GM12878 (cell line): ENCODE measurements around the gene ABHD17A. TPM values are rescaled to one million over a fixed set of nuclear protein-coding genes. Genes with fewer than 3 reads are reported as not detected.

ENCODE experiments used
- ATAC-seq: fragments of 200-7000 bp; cut with Tn5 transposase; 3 replicates; pipeline ENCODE4 v1.9.1; 2020; ENCODE audit warnings: mild to moderate bottlenecking, moderate library complexity
- BruUV-seq: library from RNA; stranded (reverse); fragments of 400-500 nt; replicated peaks from 2 replicates; lab custom pipeline; 2021; lab: Mats Ljungman, UMichigan
- CTCF ChIA-PET: fragments of 300-600 bp; sonication (Branson Sonifier 250); formaldehyde crosslinking; extraction: SDS; loops from one replicate; lab custom pipeline; 2021; ENCODE audit warnings: inconsistent platforms; lab: Yijun Ruan, JAX
- POLR2A ChIA-PET: fragments of 350-600 bp; formaldehyde crosslinking; extraction: SDS; loops from one replicate; lab custom pipeline; 2021; ENCODE audit warnings: inconsistent platforms; lab: Charles Lee
- RAD21 ChIA-PET: fragments of 300-600 bp; sonication (Branson Sonifier 250); formaldehyde crosslinking; loops from one replicate; lab custom pipeline; 2023; ENCODE audit warnings: antibody characterized with exemption; ENCODE audit not compliant: unreplicated experiment; lab: Charles Lee
- SMC1A ChIA-PET: fragments of 300-600 bp; sonication (Branson Sonifier 250); formaldehyde crosslinking; loops from one replicate; lab custom pipeline; 2023; ENCODE audit not compliant: unreplicated experiment, uncharacterized antibody; lab: Charles Lee
- DNase-seq: peaks from one replicate; pipeline ENCODE4 v3.0.0-alpha.2; 2011; ENCODE audit warnings: low read depth, low spot score
- FAIRE-seq: peaks from 3 replicates; lab custom pipeline; 2011; peaks lifted over from hg19 to GRCh38; lab: Jason Lieb, UNC
- H2AFZ ChIP-seq: 2 replicates; pipeline ENCODE4 v1.6.0; 2011; ENCODE audit warnings: low read depth, low read length, control low read depth; ENCODE audit not compliant: control insufficient read depth
- H3K27ac ChIP-seq: 2 replicates; pipeline ENCODE4 v1.5.1; 2011; ENCODE audit warnings: control low read depth; ENCODE audit not compliant: control insufficient read depth, insufficient read depth
- H3K27me3 ChIP-seq, 2 experiments: replicated peaks in 1 of 2; 2 replicates each; pipeline versions ENCODE4 v1.6.0 to v1.6.1; 2011; ENCODE audit warnings: low read length in 1 of 2; ENCODE audit not compliant: control insufficient read depth in 2 of 2, insufficient read depth in 2 of 2
- H3K36me3 ChIP-seq, 2 experiments: 2 replicates each; pipeline ENCODE4 v1.5.1; 2011; ENCODE audit warnings: low read length in 1 of 2; ENCODE audit not compliant: control insufficient read depth in 2 of 2, insufficient read depth in 2 of 2
- H3K4me1 ChIP-seq: 2 replicates; pipeline ENCODE4 v1.6.1; 2011; ENCODE audit warnings: mild to moderate bottlenecking, low read length, moderate library complexity, mixed read lengths; ENCODE audit not compliant: control insufficient read depth, insufficient read depth
- H3K4me2 ChIP-seq: 2 replicates; pipeline ENCODE4 v1.6.0; 2011; ENCODE audit warnings: control low read depth; ENCODE audit not compliant: control insufficient read depth, insufficient read depth
- H3K4me3 ChIP-seq: fragments of 200-600 bp; sonication (generic); 2 replicates; pipeline ENCODE4 v1.5.1; 2016
- H3K79me2 ChIP-seq: 2 replicates; pipeline ENCODE4 v1.6.0; 2011; ENCODE audit warnings: low read length; ENCODE audit not compliant: control insufficient read depth, insufficient read depth
- H3K9ac ChIP-seq: 2 replicates; pipeline ENCODE4 v1.8.0; 2011; ENCODE audit warnings: low read length, control low read depth, mixed read lengths; ENCODE audit not compliant: control insufficient read depth, insufficient read depth
- H3K9me3 ChIP-seq: replicated peaks from 3 replicates; pipeline ENCODE4 v1.5.1; 2011; ENCODE audit warnings: mild to moderate bottlenecking, low read length; ENCODE audit not compliant: control insufficient read depth, insufficient read depth
- H4K20me1 ChIP-seq: 2 replicates; pipeline ENCODE4 v1.6.0; 2011; ENCODE audit not compliant: control insufficient read depth, insufficient read depth
- CBX3 ChIP-seq: fragments of 200-600 bp; sonication (generic); IDR thresholded peaks from 2 replicates; pipeline ENCODE4 v1.6.1; 2016; ENCODE audit warnings: low read depth, borderline replicate concordance
- CHD1 ChIP-seq: IDR thresholded peaks from 2 replicates; pipeline ENCODE4 v1.6.1; 2012; ENCODE audit warnings: low read depth, low read length, improper control_type of control experiment
- CHD2 ChIP-seq: IDR thresholded peaks from 2 replicates; pipeline ENCODE4 v1.6.1; 2011; ENCODE audit warnings: low read depth, low read length, improper control_type of control experiment, borderline replicate concordance
- EGR1 ChIP-seq, 2 experiments: IDR thresholded peaks; 1 replicate in 1 of 2; 2 replicates in 1 of 2; pipeline ENCODE4 v1.6.1; 2011 to 2012; ENCODE audit warnings: low read depth in 2 of 2, low read length in 2 of 2, borderline replicate concordance in 1 of 2, mild to moderate bottlenecking in 1 of 2, moderate library complexity in 1 of 2
- HCFC1 ChIP-seq: fragments of 150-350 bp; IDR thresholded peaks from 2 replicates; pipeline ENCODE4 v1.6.1; 2014; ENCODE audit warnings: low read length
- IKZF1 ChIP-seq: fragments of 450-650 bp; conservative IDR thresholded peaks from 2 replicates; pipeline ENCODE4 v1.6.1; 2017; ENCODE audit warnings: antibody characterized with exemption, mild to moderate bottlenecking
- MTA3 ChIP-seq: IDR thresholded peaks from 2 replicates; pipeline ENCODE4 v1.6.1; 2012; ENCODE audit warnings: low read length, inconsistent platforms, borderline replicate concordance
- NFXL1 ChIP-seq: fragments of 450-650 bp; IDR thresholded peaks from 2 replicates; pipeline ENCODE4 v1.6.1; 2017; ENCODE audit warnings: antibody characterized with exemption, mild to moderate bottlenecking, borderline replicate concordance
- PAX5 ChIP-seq: IDR thresholded peaks from 2 replicates; pipeline ENCODE4 v1.6.1; 2011; ENCODE audit warnings: low read depth, low read length, borderline replicate concordance
- PAX8 ChIP-seq: fragments of 450-650 bp; IDR thresholded peaks from 2 replicates; pipeline ENCODE4 v1.6.1; 2017; ENCODE audit warnings: mild to moderate bottlenecking, moderate library complexity
- SIX5 ChIP-seq: IDR thresholded peaks from 2 replicates; pipeline ENCODE4 v1.6.1; 2011; ENCODE audit warnings: mild to moderate bottlenecking, low read depth, low read length, moderate library complexity; ENCODE audit not compliant: severe bottlenecking
- SMAD1 ChIP-seq: fragments of 450-650 bp; IDR thresholded peaks from 2 replicates; pipeline ENCODE4 v1.6.1; 2018; ENCODE audit warnings: mild to moderate bottlenecking, low read depth; ENCODE audit not compliant: partially characterized antibody
- WGBS: methylation state at CpG from one replicate; pipeline ENCODE4 v1.1.6; 2016; ENCODE audit warnings: low lambda C conversion rate; ENCODE audit not compliant: insufficient replicate concordance, insufficient coverage; ENCODE audit errors: missing lambda C conversion rate; 5-methylcytosine and 5-hydroxymethylcytosine counted together
- in situ Hi-C: fragments of 300-500 bp; cut with MboI; formaldehyde crosslinking; loops from 9 replicates; pipeline ENCODE4 v1.14.3; 2018; ENCODE audit warnings: mixed read lengths
- intact Hi-C: fragments of 100-400 bp; cut with micrococcal nuclease; formaldehyde crosslinking; loops from one replicate; pipeline ENCODE4 v1.14.2; 2022; ENCODE audit not compliant: unreplicated experiment
- polyA plus RNA-seq, 11 experiments: library from polyadenylated mRNA; depleted of rRNA in 4 of 11; unstranded in 6 of 11; stranded (reverse) in 5 of 11; fragments of >200 nt; fragmentation: Nextera tagmentation in 4 of 11; fragmentation: Illumina TruSeq in 1 of 11; extraction: Ambion mirVana in 4 of 11; extraction: Trizol in 1 of 11; gene quantifications; 1 replicate in 1 of 11; 2 replicates in 10 of 11; pipeline versions ENCODE4 v1.2.1 to v1.2.3, GENCODE V29; 2011 to 2016; ENCODE audit warnings: inconsistent platforms in 2 of 11, missing spikeins in 2 of 11, low read depth in 1 of 11
- total RNA-seq, 4 experiments: library from RNA; depleted of rRNA in 3 of 4; stranded (reverse); fragments of >200 nt in 3 of 4; fragmentation: Illumina TruSeq in 1 of 4; extraction: Trizol in 1 of 4; gene quantifications; 2 replicates each; pipeline versions ENCODE4 v1.2.1 to v1.2.3, GENCODE V29; 2013 to 2021
- TF ChIP-seq, protein P1 (sequence below): IDR thresholded peaks from 2 replicates; pipeline ENCODE4 v1.6.1; 2012; ENCODE audit warnings: improper control_type of control experiment, low read depth, low read length; ENCODE audit not compliant: insufficient replicate concordance

ABHD17A gene
- total and polyA plus RNA-seq, 10 of the 15 experiments (the other 5 are each of a cell fraction or from before 2014, with no cell fraction given) = 0.13 to 126 (median 28.8) TPM; not detected in 1

DNA sequence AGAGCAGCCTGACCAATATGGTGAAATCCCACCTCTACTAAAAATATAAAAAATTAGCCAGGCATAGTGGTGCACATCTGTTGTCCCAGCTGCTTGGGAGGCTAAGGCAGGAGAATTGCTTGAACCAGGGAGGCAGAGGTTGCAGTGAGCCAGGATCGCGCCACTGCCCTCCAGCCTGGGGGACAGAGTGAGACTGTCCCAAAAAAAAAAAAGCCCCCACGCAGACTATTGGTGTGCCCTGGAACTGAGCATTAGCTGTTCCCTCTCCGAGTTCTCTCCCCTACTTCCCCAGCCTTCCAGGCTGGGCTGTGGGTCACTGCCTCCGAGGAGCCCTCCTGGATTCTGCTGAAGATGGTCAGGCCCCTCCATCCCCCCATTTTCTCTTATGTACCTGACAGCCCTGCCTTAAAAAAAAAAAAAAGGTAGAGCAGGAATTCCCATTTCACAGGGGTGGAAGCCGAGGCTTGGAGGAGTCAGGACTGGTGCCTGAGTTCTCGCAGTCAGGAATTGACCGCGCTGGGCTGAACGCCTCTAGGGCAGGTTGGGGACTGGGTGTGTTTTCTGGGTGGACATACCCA lies 21.8 kb upstream of the ABHD17A start:
- no peak overlapping the region; the same call in 1 of the 2 replicates for H3K4me2 ChIP-seq
- POLR2A ChIA-PET = interaction anchor here (0.7 kb wide), 1 partner anchor 9 kb away, joined by 3 read pairs; no protein-coding TSS in a partner anchor
- DNase-seq (no peak), FAIRE-seq (no peak), ATAC-seq (no peak)
- no peak for TF ChIP-seq EGR1 (IDR thresholded peaks at IDR 0.05; ENCODE audit: borderline replicate concordance in 1 of 2, low read depth in 2 of 2, low read length in 2 of 2)
- TF ChIP-seq IKZF1 = no peak
- TF ChIP-seq NFXL1 = no peak
- no peak for TF ChIP-seq SMAD1
- no peak for TF ChIP-seq PAX8
- TF ChIP-seq CBX3 = no peak
- no peak for TF ChIP-seq MTA3
- no peak for TF ChIP-seq SIX5
- no peak for TF ChIP-seq CHD1
- no peak for TF ChIP-seq CHD2
- no peak for TF ChIP-seq PAX5
- TF ChIP-seq, protein P1, sequence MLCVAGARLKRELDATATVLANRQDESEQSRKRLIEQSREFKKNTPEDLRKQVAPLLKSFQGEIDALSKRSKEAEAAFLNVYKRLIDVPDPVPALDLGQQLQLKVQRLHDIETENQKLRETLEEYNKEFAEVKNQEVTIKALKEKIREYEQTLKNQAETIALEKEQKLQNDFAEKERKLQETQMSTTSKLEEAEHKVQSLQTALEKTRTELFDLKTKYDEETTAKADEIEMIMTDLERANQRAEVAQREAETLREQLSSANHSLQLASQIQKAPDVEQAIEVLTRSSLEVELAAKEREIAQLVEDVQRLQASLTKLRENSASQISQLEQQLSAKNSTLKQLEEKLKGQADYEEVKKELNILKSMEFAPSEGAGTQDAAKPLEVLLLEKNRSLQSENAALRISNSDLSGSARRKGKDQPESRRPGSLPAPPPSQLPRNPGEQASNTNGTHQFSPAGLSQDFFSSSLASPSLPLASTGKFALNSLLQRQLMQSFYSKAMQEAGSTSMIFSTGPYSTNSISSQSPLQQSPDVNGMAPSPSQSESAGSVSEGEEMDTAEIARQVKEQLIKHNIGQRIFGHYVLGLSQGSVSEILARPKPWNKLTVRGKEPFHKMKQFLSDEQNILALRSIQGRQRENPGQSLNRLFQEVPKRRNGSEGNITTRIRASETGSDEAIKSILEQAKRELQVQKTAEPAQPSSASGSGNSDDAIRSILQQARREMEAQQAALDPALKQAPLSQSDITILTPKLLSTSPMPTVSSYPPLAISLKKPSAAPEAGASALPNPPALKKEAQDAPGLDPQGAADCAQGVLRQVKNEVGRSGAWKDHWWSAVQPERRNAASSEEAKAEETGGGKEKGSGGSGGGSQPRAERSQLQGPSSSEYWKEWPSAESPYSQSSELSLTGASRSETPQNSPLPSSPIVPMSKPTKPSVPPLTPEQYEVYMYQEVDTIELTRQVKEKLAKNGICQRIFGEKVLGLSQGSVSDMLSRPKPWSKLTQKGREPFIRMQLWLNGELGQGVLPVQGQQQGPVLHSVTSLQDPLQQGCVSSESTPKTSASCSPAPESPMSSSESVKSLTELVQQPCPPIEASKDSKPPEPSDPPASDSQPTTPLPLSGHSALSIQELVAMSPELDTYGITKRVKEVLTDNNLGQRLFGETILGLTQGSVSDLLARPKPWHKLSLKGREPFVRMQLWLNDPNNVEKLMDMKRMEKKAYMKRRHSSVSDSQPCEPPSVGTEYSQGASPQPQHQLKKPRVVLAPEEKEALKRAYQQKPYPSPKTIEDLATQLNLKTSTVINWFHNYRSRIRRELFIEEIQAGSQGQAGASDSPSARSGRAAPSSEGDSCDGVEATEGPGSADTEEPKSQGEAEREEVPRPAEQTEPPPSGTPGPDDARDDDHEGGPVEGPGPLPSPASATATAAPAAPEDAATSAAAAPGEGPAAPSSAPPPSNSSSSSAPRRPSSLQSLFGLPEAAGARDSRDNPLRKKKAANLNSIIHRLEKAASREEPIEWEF = no peak
- TF ChIP-seq HCFC1 = no peak
- H3K36me3 ChIP-seq = no peaks in the 10 kb centered on the region; a peak in 1 of 4 replicates
- H3K9me3 ChIP-seq = no peaks in the 10 kb centered on the region
- H3K27me3 ChIP-seq = no peaks in the 10 kb centered on the region
- 92% methylated on average over 10 of the region's 10 CpGs for WGBS
- H3K9ac ChIP-seq = no peak overlapping the region
- H2AFZ ChIP-seq = no peak overlapping the region
- intact Hi-C loops (loop anchor here (5.0 to 10.0 kb wide), 2 partner anchors 110 to 188 kb away; partner anchors contain the start of genes BTBD2, IZUMO4 and MOB3A), in situ Hi-C loops (no loop called here)
- H3K4me1 ChIP-seq = peaks cover 37% of the 10 kb centered on the region
- H3K27ac ChIP-seq = no peak overlapping the region
- no peaks in the 10 kb centered on the region for H4K20me1 ChIP-seq
- RAD21 ChIA-PET = no interaction called here
- peaks cover 36% of the 10 kb centered on the region for H3K79me2 ChIP-seq
- CTCF ChIA-PET = interaction anchor here (0.6 kb wide), 1 partner anchor 563 kb away, joined by 3 read pairs; no protein-coding TSS in a partner anchor
- no TSS peak for BruUV-seq
- SMC1A ChIA-PET = no interaction called here
- H3K4me3 ChIP-seq = no peak overlapping the region
